ENCODE measurements around the gene CCDC60.

The CCDC60 gene

GRCh38 chr12:119410396-119410795 is 75.9 kb downstream of the CCDC60 start:
- Histone ChIP-seq H3K27ac (ENCODE audit: extremely low read depth, low read depth, low read length) (no peak overlapping the region), H3K9me3 (ENCODE audit: control insufficient read depth, insufficient read depth, low read depth, low read length) (no peaks in the 10 kb centered on the region), H3K36me3 (ENCODE audit: control insufficient read depth in 2 of 2, insufficient read depth in 1 of 2, low read length in 2 of 2) (no peaks in the 10 kb centered on the region), H3K4me3 (ENCODE audit: low read depth, low read length) (no peak overlapping the region), H3K4me1 (ENCODE audit: control insufficient read depth, insufficient read depth, low read length) (no peaks in the 10 kb centered on the region)
- CTCF ChIA-PET = interaction anchor here (0.6 kb wide), 1 partner anchor 260 kb away, joined by 3 read pairs; no protein-coding TSS in a partner anchor
- no peak for TF ChIP-seq KLF10 (tag by site-specific recombination; IDR thresholded peaks at IDR 0.05)
- TF ChIP-seq, protein P1, sequence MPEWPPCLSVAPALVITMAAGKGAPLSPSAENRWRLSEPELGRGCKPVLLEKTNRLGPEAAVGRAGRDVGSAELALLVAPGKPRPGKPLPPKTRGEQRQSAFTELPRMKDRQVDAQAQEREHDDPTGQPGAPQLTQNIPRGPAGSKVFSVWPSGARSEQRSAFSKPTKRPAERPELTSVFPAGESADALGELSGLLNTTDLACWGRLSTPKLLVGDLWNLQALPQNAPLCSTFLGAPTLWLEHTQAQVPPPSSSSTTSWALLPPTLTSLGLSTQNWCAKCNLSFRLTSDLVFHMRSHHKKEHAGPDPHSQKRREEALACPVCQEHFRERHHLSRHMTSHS (tag by site-specific recombination; IDR thresholded peaks at IDR 0.05) = no peak
- no peak for TF ChIP-seq ZNF324 (tag by site-specific recombination; IDR thresholded peaks at IDR 0.05)
- TF ChIP-seq ZNF48 (tag by site-specific recombination; IDR thresholded peaks at IDR 0.05) = no peak
- no peak for TF ChIP-seq ZNF202 (tag by site-specific recombination; IDR thresholded peaks at IDR 0.05; ENCODE audit: borderline replicate concordance)
- TF ChIP-seq ZNF580 (tag by site-specific recombination; IDR thresholded peaks at IDR 0.05) = no peak
- POLR2A ChIA-PET = no interaction called here

- Histone ChIP-seq H3K27ac (ENCODE audit: extremely low read depth, low read depth, low read length) (no peak overlapping the region), H3K9me3 (ENCODE audit: control insufficient read depth, insufficient read depth, low read depth, low read length) (no peaks in the 10 kb centered on the region), H3K36me3 (ENCODE audit: control insufficient read depth in 2 of 2, insufficient read depth in 1 of 2, low read length in 2 of 2) (no peaks in the 10 kb centered on the region), H3K4me3 (ENCODE audit: low read depth, low read length) (no peak overlapping the region), H3K4me1 (ENCODE audit: control insufficient read depth, insufficient read depth, low read length) (no peaks in the 10 kb centered on the region)
- TF ChIP-seq ZNF121 (tag by site-specific recombination; IDR thresholded peaks at IDR 0.05) = no peak
- no peak for TF ChIP-seq ZNF37A (tag by site-specific recombination; IDR thresholded peaks at IDR 0.05)
- TF ChIP-seq ZNF214 (tag by site-specific recombination; IDR thresholded peaks at IDR 0.05; ENCODE audit: borderline replicate concordance) = no peak
- TF ChIP-seq, protein P2, sequence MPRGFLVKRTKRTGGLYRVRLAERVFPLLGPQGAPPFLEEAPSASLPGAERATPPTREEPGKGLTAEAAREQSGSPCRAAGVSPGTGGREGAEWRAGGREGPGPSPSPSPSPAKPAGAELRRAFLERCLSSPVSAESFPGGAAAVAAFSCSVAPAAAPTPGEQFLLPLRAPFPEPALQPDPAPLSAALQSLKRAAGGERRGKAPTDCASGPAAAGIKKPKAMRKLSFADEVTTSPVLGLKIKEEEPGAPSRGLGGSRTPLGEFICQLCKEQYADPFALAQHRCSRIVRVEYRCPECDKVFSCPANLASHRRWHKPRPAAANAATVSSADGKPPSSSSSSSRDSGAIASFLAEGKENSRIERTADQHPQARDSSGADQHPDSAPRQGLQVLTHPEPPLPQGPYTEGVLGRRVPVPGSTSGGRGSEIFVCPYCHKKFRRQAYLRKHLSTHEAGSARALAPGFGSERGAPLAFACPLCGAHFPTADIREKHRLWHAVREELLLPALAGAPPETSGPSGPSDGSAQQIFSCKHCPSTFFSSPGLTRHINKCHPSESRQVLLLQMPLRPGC (tag by site-specific recombination; IDR thresholded peaks at IDR 0.05) = no peak
- no peak for TF ChIP-seq ZBTB1 (tag by site-specific recombination; IDR thresholded peaks at IDR 0.05)
- no peak for TF ChIP-seq ZNF580 (tag by site-specific recombination; IDR thresholded peaks at IDR 0.05)
- no peak for TF ChIP-seq ZNF404 (tag by site-specific recombination; IDR thresholded peaks at IDR 0.05)
- no peak for TF ChIP-seq SETDB1 (IDR thresholded peaks at IDR 0.05; ENCODE audit: insufficient read length, low read length)
- TF ChIP-seq, protein P3, sequence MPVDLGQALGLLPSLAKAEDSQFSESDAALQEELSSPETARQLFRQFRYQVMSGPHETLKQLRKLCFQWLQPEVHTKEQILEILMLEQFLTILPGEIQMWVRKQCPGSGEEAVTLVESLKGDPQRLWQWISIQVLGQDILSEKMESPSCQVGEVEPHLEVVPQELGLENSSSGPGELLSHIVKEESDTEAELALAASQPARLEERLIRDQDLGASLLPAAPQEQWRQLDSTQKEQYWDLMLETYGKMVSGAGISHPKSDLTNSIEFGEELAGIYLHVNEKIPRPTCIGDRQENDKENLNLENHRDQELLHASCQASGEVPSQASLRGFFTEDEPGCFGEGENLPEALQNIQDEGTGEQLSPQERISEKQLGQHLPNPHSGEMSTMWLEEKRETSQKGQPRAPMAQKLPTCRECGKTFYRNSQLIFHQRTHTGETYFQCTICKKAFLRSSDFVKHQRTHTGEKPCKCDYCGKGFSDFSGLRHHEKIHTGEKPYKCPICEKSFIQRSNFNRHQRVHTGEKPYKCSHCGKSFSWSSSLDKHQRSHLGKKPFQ (tag by site-specific recombination; IDR thresholded peaks at IDR 0.05) = no peak
- no peak for TF ChIP-seq ZNF660 (tag by site-specific recombination; IDR thresholded peaks at IDR 0.05)
- TF ChIP-seq ZSCAN30 (tag by site-specific recombination; IDR thresholded peaks at IDR 0.05) = no peak
- no peak for TF ChIP-seq ZNF561 (tag by site-specific recombination; IDR thresholded peaks at IDR 0.05; ENCODE audit: borderline replicate concordance)
- no peak for TF ChIP-seq OVOL3 (tag by site-specific recombination; IDR thresholded peaks at IDR 0.05)
- no peak for TF ChIP-seq HOXC10 (CRISPR knock-in tag; IDR thresholded peaks at IDR 0.05)
- TF ChIP-seq MZF1 (tag by site-specific recombination; IDR thresholded peaks at IDR 0.05; ENCODE audit: borderline replicate concordance) = no peak
- TF ChIP-seq ZNF830 (tag by site-specific recombination; IDR thresholded peaks at IDR 0.05; ENCODE audit: low read depth) = no peak
- TF ChIP-seq ZSCAN16 (tag by site-specific recombination; IDR thresholded peaks at IDR 0.05) = no peak
- no peak for TF ChIP-seq ZFP69B (tag by site-specific recombination; IDR thresholded peaks at IDR 0.05)
- no peak for TF ChIP-seq MEIS1 (CRISPR knock-in tag; IDR thresholded peaks at IDR 0.05; ENCODE audit: borderline replicate concordance)
- no peak for TF ChIP-seq ZNF175 (tag by site-specific recombination; IDR thresholded peaks at IDR 0.05)
- CTCF ChIA-PET = interaction anchor here (0.6 to 2.6 kb wide), 17 partner anchors 9 to 1007 kb away, joined by 3 to 13 read pairs (median 4); partner anchors contain the start of gene HSPB8
- POLR2A ChIA-PET = no interaction called here
These were observed 77.8 kb downstream of the CCDC60 start for GRCh38 chr12:119412306-119412705.

All from HEK293 (cell line).